ENCODE results near the gene PPA1. TPM values are rescaled to one million over a fixed set of nuclear protein-coding genes. Genes with fewer than 3 reads are reported as not detected.

Gene PPA1
- total and polyA plus RNA-seq, 2 donors (not counting 1 experiment from before 2014, with no cell fraction given) = 28.6 to 40.6 TPM

DNA sequence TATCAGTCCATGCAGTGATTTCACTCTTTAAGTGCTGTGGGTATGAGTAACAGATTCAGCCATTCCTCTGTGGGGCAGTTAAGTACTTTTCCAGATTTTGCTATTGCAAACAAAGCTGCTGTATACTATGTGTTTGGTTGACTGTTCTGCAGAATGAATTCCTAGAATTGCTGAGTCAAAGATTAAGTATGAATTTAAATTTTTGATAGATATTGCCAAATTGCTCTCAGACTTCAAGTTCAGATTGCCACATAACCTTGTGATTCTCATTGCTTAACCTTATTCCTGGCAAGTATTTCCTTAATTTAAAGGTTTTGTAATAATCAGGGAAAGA is 41.3 kb downstream of the PPA1 start:
- Histone ChIP-seq H3K27me3 (replicated peaks in 1 of 4; ENCODE audit: control extremely low read depth in 1 of 4, control insufficient read depth in 3 of 4, insufficient read depth in 4 of 4, low read length in 3 of 4) (no peaks in the 10 kb centered on the region), H3K79me2 (ENCODE audit: control insufficient read depth, insufficient read depth, low read length) (no peaks in the 10 kb centered on the region), H3K9me3 (ENCODE audit: control extremely low read depth in 1 of 3, control insufficient read depth in 2 of 3, insufficient read depth in 1 of 3, low read length in 2 of 3) (peaks cover 0 to 3% (median 0%) of the 10 kb centered on the region in 3 donors), H3K4me1 (ENCODE audit: control insufficient read depth in 2 of 2, insufficient read depth in 2 of 2, low read length in 2 of 2) (no peaks in the 10 kb centered on the region), H3K27ac (ENCODE audit: low read length in 2 of 2) (no peak overlapping the region), H3K36me3 (replicated peaks in 1 of 2; ENCODE audit: control extremely low read depth in 1 of 2, control insufficient read depth in 1 of 2, extremely low read depth in 1 of 2, insufficient read depth in 2 of 2, low read length in 1 of 2) (no peaks in the 10 kb centered on the region), H3K4me3 (ENCODE audit: control extremely low read depth in 1 of 5, extremely low read depth in 1 of 5, insufficient read depth in 1 of 5, low read depth in 2 of 5, low read length in 4 of 5) (no peak overlapping the region), H2AFZ (ENCODE audit: insufficient read depth, low read depth, low read length, poor library complexity, severe bottlenecking) (no peak overlapping the region), H3K4me2 (replicated peaks; ENCODE audit: low read depth, low read length, poor library complexity, severe bottlenecking) (no peak overlapping the region), H3K9ac (ENCODE audit: low read length) (no peak overlapping the region), H4K20me1 (ENCODE audit: control insufficient read depth, insufficient read depth, low read length, poor library complexity, severe bottlenecking) (no peaks in the 10 kb centered on the region)
- Mint-ChIP-seq H3K4me1 (no peaks in the 10 kb centered on the region), H3K27ac (no peak overlapping the region), H3K9me3 (ENCODE audit: insufficient read depth) (no peaks in the 10 kb centered on the region), H3K27me3 (no peaks in the 10 kb centered on the region), H3K4me3 (no peak overlapping the region)
- ATAC-seq (ENCODE audit: low read depth) = no peak
- POLR2A ChIA-PET = no interaction called here
- intact Hi-C loops (cut with micrococcal nuclease) = no loop called here
- no peak for DNase-seq
- CTCF ChIA-PET = no interaction called here
- TF ChIP-seq, protein P1, sequence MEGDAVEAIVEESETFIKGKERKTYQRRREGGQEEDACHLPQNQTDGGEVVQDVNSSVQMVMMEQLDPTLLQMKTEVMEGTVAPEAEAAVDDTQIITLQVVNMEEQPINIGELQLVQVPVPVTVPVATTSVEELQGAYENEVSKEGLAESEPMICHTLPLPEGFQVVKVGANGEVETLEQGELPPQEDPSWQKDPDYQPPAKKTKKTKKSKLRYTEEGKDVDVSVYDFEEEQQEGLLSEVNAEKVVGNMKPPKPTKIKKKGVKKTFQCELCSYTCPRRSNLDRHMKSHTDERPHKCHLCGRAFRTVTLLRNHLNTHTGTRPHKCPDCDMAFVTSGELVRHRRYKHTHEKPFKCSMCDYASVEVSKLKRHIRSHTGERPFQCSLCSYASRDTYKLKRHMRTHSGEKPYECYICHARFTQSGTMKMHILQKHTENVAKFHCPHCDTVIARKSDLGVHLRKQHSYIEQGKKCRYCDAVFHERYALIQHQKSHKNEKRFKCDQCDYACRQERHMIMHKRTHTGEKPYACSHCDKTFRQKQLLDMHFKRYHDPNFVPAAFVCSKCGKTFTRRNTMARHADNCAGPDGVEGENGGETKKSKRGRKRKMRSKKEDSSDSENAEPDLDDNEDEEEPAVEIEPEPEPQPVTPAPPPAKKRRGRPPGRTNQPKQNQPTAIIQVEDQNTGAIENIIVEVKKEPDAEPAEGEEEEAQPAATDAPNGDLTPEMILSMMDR (IDR thresholded peaks at IDR 0.05) = no peak
- no peak for TF ChIP-seq EZH2 (IDR thresholded peaks at IDR 0.05; ENCODE audit: borderline replicate concordance, insufficient read depth, low read depth, low read length, poor library complexity, severe bottlenecking)

DNA sequence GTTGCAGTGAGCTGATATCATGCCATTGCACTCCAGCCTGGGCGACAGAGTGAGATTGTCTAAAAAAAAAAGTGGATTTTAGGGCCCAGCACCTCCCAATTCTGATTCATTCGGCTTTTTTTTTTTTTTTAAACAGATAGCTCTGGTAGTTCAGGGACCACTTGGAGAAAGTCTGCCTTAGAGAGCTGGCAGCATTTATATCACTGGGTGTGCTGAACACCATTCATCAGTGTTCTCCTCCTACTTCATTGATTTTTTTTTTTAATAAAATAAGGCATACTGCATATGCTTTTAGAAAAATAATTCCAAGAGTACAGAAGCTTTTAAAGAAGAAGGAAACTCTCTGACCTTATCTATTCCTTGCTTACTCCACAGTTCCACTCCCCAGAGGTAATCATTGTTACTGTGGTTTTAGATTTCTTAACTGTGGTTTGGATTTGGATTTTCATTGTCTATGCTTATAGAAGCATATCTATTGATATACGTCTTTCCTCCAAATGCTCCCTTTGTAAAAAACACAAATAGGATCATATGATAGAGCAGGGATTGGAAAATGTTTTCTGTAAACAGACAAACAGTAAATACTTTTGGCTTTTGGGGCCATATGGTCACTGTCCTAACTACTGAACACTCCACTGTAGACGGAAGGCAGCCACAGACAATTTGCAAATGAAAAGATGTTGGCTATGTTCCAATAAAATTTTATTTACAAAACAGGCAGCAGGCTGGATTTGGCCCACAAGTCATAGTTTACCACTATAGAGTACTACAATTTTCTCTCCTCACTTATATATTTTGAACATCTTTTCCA is 41.9 kb downstream of the PPA1 start:
- H3K4me2 ChIP-seq (replicated peaks; ENCODE audit: low read depth, low read length, poor library complexity, severe bottlenecking) = no peak overlapping the region

More for the DNA sequence above, 41.9 kb downstream of the PPA1 start:
- intact Hi-C loops (cut with micrococcal nuclease) = no loop called here
- no peak overlapping the region for H3K27ac Mint-ChIP-seq
- H3K4me1 Mint-ChIP-seq = no peaks in the 10 kb centered on the region
- no peak overlapping the region for H3K4me3 Mint-ChIP-seq
- CTCF ChIA-PET = no interaction called here
- no peaks in the 10 kb centered on the region for H3K9me3 Mint-ChIP-seq (ENCODE audit: insufficient read depth)
- Histone ChIP-seq H3K4me3 (ENCODE audit: control extremely low read depth in 1 of 5, extremely low read depth in 1 of 5, insufficient read depth in 1 of 5, low read depth in 2 of 5, low read length in 4 of 5) (no peak overlapping the region), H3K9me3 (ENCODE audit: control extremely low read depth in 1 of 3, control insufficient read depth in 2 of 3, insufficient read depth in 1 of 3, low read length in 2 of 3) (peaks cover 0 to 3% (median 0%) of the 10 kb centered on the region in 3 donors), H3K4me1 (ENCODE audit: control insufficient read depth in 2 of 2, insufficient read depth in 2 of 2, low read length in 2 of 2) (no peaks in the 10 kb centered on the region), H2AFZ (ENCODE audit: insufficient read depth, low read depth, low read length, poor library complexity, severe bottlenecking) (no peak overlapping the region), H3K27me3 (replicated peaks in 1 of 4; ENCODE audit: control extremely low read depth in 1 of 4, control insufficient read depth in 3 of 4, insufficient read depth in 4 of 4, low read length in 3 of 4) (no peaks in the 10 kb centered on the region), H4K20me1 (ENCODE audit: control insufficient read depth, insufficient read depth, low read length, poor library complexity, severe bottlenecking) (no peaks in the 10 kb centered on the region), H3K36me3 (replicated peaks in 1 of 2; ENCODE audit: control extremely low read depth in 1 of 2, control insufficient read depth in 1 of 2, extremely low read depth in 1 of 2, insufficient read depth in 2 of 2, low read length in 1 of 2) (no peaks in the 10 kb centered on the region), H3K9ac (ENCODE audit: low read length) (no peak overlapping the region), H3K27ac (ENCODE audit: low read length in 2 of 2) (no peak overlapping the region), H3K79me2 (ENCODE audit: control insufficient read depth, insufficient read depth, low read length) (no peaks in the 10 kb centered on the region)
- ATAC-seq (ENCODE audit: low read depth) (no peak), DNase-seq (no peak)
- H3K27me3 Mint-ChIP-seq = no peaks in the 10 kb centered on the region
- TF ChIP-seq EZH2 (IDR thresholded peaks at IDR 0.05; ENCODE audit: borderline replicate concordance, insufficient read depth, low read depth, low read length, poor library complexity, severe bottlenecking) = no peak
- WGBS (ENCODE audit: insufficient coverage) = no CpG with 5 or more reads among the region's 4 CpGs
- POLR2A ChIA-PET = no interaction called here

Data from B cell (primary cell).